GM19099 (cell line): ENCODE data around the gene POLE4.

ENCODE experiments used
- POLR2A ChIP-seq: IDR thresholded peaks from 3 replicates; pipeline ENCODE4 v1.6.1; 2011; ENCODE audit warnings: low read depth; ENCODE audit not compliant: insufficient read length; ENCODE audit errors: extremely low read depth

The POLE4 gene

GRCh38 chr2:75006041-75006440 lies 47.6 kb downstream of the POLE4 start:
- no peak for TF ChIP-seq POLR2A

GRCh38 chr2:75007061-75007460 lies 48.6 kb downstream of the POLE4 start:
- no peak for TF ChIP-seq POLR2A

- TF ChIP-seq POLR2A = no peak
Measured at GRCh38 chr2:75007819-75008218, 49.4 kb downstream of the POLE4 start.

- TF ChIP-seq POLR2A = no peak
Measured at GRCh38 chr2:75010571-75010970, 52.1 kb downstream of the POLE4 start.

GRCh38 chr2:75012080-75012479 lies 53.6 kb downstream of the POLE4 start:
- TF ChIP-seq POLR2A = no peak

GRCh38 chr2:75018162-75018561 lies 59.7 kb downstream of the POLE4 start:
- no peak for TF ChIP-seq POLR2A
